ENCODE measurements around the gene PPARA.
"Not testable (repeated sequence)": the region's sequence is repeated elsewhere in the genome, so short reads cannot be mapped to it uniquely, and the experiment has no call there.

PPARA gene

DNA sequence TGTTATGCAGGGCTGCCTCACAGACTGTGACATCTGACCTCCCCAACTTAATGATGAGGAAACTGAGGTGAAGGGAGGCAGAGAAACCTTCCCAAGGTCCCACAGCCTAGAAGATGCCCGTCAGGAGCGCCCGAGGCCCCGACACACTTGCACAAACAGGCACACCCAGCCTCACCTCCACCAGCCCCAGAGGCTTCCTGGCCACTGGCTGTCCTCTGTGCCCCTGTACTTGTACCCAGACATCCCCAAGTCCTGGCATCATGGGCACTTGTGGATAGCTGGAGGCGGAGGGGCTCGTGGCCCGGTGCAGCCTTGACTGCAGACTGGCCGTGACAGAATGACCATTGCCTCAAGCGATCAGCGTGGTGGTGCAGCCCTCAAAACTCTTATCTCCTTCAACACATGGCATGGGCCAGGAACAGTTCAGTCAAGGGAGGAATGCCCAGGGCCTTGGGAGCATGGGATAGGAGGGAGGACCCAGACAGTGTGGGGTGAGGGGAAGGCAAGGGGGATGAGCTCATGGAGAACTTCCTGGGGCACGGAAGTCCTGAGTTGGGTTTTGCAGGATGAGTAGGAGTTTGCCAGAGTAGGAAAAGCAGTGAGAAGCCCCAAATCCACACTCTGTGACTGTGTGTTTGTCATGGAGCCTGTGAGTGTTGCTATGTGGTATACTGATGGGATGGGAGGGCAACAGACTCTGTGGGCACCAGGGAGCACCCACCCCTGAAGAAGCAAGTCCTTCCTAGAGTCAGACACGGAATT, 25.8 kb upstream of the PPARA start:
- in situ Hi-C loops (cut with MboI; ENCODE audit: low sequenced_read_pairs): loop anchor here (10.0 to 25.0 kb wide), 2 partner anchors 190 to 537 kb away; no protein-coding TSS in a partner anchor

DNA sequence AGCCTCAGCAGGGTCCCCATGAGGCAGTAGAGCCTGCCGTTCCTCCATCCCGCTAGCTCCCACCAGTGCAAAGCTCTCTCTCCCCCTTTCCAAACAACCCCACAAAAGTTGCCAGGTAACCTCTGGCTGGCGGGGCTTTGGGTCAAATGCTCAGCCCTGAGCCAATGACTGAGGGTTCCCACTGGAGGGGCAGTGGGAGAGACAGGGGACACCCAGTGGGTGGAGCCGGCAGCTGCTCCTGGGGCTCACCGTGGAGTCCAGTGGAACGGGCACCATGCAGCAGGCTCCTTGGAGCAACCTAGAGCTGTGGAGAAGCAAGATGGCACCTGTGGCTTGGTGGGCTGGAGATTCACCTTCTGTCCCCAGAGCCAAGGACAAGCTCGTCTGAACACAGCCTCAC, 25.0 kb upstream of the PPARA start:
- in situ Hi-C loops (cut with MboI; ENCODE audit: low sequenced_read_pairs): loop anchor here (10.0 kb wide), 1 partner anchor 189 kb away; no protein-coding TSS in a partner anchor

DNA sequence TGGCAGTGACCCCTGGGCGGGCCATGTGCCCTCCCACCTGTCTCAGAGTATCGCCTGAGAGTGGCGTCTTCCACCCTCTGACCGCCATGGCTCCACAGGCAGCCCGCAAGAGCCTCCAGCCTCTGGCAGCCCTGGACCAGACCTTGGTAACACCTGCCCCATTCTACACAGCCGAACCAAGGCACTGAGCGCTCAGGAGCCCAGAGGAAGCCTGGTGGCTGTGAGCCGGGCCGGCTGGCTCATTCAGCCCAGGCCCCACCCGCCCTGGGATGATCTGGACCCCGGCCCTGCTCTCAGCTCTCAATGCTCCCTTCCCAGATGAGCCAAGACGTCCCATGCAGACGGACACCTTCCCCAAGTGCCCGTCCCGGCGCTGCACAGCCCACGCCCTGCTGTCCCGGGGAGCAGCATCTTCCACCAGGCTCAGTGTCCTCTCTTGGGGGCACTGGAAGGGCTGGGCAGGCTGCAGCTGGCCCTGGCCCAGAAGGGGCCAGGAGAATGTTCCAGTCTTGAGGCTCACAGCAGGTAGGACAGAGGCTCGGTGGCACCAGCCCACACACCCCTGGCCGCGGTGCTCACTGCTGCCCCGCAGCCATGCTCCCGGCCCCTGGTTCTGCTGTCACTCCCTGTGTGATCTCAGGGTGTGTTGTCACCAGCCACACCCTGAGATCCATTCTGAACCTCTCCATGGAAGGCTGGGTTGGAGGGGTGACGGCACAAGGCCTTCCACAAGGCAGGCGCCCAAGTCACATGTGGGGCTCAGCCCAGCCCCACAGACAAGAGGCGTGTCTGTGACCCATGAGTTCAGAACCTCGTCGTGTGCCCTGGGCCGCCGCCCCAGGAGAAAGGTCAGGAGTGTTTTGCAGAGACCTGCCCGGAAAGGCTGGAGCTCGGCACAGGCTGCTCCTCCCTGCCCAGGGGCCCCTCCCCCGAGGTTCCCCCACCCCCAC, 24.2 kb upstream of the PPARA start:
- in situ Hi-C loops (cut with MboI; ENCODE audit: low sequenced_read_pairs): loop anchor here (10.0 kb wide), 1 partner anchor 189 kb away; no protein-coding TSS in a partner anchor

DNA sequence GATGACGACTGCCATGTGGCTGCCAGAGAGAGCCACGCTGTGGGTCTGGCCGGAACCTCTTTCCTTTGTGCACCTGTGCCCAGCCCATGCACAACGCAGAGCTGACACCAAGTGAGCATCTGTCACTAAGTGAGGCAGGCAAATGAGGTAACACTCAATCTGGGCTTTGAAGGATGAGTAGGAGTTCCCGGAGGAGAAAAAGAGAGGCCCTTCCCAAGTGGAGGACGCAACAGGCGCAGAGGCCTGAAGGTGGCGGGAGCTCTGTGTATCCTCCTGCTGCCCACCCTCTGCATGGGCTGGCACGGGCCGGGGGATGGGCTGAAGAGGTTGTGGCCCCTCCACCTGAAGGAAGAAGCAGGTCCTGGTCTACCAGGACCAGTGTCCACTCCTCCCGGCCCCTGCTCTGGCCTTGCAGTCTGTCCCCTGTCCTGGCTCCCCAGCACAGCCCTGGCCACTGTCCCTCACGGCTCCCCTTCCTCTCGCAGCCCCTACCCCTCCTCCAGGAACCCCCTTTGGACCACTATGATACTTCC, 23.4 kb upstream of the PPARA start:
- in situ Hi-C loops (cut with MboI; ENCODE audit: low sequenced_read_pairs): loop anchor here (10.0 kb wide), 1 partner anchor 188 kb away; no protein-coding TSS in a partner anchor

DNA sequence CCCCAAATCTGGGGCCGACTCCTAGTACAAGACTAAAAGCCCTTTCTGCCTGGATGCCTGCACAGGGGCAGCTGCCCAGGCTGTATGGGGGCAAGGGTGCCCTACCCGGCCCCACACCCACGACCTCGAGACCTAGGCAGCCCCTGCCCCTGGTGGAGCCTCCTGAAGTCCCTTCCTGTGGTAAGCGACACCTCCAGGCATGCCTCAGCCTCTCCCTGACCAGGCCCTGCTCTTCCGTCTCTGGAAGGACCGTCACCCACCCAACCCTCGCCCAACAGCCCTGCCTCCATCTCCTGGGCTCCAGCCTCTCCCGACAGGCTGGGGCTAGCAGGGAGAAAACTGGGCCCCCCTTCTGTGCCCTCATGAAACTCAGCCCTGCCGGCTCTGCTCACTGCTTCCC, 22.8 kb upstream of the PPARA start:
- in situ Hi-C loops (cut with MboI; ENCODE audit: low sequenced_read_pairs): loop anchor here (10.0 kb wide), 1 partner anchor 187 kb away; no protein-coding TSS in a partner anchor

DNA sequence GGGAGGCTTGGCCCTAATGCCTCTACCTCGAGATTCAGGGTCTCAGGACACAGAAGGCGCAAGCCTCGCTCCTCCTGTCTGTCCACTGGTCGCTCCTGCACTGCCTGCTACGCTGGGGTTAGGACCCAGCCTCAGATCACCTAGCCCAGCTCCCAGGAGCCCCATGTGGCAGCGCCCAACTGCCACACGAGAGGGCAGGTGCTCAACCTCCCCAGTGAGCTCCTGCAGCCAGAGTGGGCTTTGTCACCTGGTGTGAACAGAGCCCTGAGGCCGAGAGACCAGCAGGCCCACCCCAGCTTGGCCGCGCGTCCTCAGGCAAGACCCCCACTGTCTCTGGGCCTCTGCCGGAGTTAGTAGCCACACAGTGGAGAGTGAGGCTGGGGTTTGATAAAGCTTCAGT, 21.7 kb upstream of the PPARA start:
- in situ Hi-C loops (cut with MboI; ENCODE audit: low sequenced_read_pairs): loop anchor here (10.0 kb wide), 1 partner anchor 186 kb away; no protein-coding TSS in a partner anchor

DNA sequence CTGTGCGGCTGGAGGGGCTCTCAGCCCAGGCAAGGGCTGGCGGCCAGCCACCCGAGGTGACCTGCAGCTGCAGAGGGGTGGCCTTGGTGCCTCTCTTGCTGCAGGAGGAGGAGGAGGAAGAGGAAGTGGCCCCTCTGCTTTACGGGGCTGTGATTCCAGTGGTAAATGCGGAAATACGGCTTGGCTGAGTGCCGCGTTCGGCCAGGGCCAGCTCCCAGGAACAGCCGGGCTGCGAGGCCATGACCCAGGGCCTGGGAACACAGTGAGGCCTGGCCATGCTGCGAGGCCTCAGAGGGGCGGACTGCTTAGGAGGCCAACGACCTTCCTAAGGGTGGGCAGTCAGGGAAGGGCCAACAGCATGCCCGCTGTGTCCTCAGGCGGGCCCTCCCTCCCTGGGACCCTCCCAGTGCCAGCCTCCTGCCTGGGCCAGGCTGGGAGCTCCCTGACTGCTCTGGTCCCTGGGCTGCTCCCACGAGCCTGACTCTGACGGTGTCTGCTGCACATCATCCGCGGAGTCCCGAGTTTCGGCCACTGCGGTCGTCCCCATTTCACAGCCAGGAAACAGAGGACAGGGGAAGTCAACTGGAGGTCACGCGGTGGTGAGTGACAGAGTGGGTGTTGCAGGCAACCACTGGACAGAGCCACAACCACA, 20.8 kb upstream of the PPARA start:
- in situ Hi-C loops (cut with MboI; ENCODE audit: low sequenced_read_pairs): loop anchor here (10.0 kb wide), 1 partner anchor 185 kb away; no protein-coding TSS in a partner anchor

DNA sequence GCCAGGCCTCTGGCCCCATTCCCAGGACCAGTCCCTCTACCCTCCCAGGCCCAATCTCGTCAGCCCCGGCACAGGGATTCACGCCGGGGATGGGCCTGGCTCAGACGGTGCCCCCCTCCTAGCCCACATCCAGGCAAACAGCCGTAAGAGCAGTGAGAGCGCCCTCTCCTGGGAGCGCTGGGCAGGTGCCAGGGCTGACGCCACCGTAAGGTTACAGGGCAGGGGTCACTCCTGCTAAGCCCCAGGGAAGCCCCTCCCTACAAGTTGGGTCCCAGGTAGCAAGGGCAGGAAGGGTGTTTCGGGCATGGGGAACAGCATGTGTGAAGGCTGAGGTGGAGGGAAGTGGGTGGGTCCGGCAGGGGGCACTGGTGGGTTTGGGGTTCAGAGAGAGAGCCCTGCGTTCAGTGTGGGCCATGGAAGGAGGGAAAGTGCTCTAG, 19.2 kb upstream of the PPARA start:
- in situ Hi-C loops (cut with MboI; ENCODE audit: low sequenced_read_pairs): no loop called here

GRCh38 chr22:46132193-46132829, 18.0 kb upstream of the PPARA start:
- in situ Hi-C loops (cut with MboI; ENCODE audit: low sequenced_read_pairs): not testable (repeated sequence)

- in situ Hi-C loops (cut with MboI; ENCODE audit: low sequenced_read_pairs): no loop called here
Observed at GRCh38 chr22:46132830-46133587, 17.3 kb upstream of the PPARA start.

- in situ Hi-C loops (cut with MboI; ENCODE audit: low sequenced_read_pairs): no loop called here
Observed at GRCh38 chr22:46133588-46133855, 16.8 kb upstream of the PPARA start.

GRCh38 chr22:46134111-46134705, 16.1 kb upstream of the PPARA start:
- in situ Hi-C loops (cut with MboI; ENCODE audit: low sequenced_read_pairs): no loop called here

DNA sequence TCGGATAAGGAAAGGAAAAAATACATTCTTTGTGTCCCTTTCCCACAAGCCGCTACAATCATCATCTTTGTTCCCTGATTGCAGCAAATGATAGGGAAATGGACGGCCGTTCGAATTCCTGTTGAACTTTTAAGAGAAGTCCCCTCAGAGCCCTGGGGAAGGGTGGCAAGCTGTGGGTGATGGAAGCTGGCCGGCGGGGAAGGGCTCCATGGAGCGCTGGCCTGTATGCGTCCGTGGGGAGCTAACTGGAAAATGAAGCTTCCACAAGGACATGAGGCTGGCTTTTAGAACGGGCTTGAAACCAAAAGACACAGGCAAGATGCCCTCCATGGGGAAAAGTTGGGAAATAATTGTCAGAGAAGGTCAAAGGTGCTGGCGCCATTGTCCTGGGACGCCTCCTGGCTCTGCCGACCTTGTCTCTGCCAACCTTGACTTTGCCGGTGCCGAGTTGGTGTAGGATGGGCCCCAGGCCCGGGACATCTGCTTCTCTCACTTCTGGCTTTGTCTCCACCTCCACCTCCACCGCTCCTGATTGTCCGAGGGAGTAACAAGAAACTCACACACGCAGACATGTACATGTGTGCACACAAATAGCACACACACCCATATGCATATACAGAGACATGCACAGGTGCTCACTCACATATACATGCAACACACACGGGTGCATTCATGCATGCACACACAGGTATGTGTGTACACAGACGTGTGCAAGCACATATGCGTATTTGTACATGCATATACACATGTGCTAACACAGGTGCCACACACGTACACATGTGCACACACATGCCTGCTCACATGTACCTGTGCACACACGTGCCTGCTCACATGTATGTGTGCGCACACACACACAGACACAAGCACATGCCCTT, 14.5 kb upstream of the PPARA start:
- in situ Hi-C loops (cut with MboI; ENCODE audit: low sequenced_read_pairs): no loop called here

DNA sequence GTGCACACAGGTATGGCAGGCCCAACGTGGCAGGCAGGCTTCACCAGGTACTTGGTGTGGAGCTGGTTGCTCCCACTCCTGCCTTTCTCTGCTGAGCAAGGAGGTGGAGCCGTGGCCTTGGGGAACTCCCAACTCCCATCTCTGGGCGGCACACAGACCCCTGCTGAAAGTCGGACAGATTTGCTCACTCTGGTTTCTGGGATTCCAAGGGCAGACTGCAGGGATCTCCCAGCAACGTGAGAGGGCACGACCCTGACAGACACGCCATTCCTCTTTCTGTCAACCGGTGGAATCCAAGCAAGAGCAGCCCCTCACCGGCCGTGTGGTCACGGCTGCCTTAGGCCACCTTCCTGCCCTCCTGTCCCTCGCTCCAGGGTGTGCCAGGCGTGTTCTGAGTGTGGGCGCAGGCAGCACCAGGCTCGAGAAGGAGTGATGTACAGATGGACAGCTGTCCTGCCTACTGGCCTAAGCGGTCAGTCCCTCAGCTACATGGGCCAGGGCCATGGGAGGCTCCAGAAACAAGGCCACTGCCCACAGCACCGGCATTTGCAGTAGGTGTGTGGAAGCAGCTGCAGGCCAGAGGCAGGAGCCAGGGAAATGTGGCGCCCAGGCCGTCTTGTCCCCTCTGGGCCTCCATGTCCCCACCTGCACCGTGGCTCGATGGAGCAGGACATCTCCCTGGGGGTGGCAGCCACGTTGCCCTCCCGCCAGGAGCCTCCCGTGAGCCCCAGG, 13.7 kb upstream of the PPARA start:
- in situ Hi-C loops (cut with MboI; ENCODE audit: low sequenced_read_pairs): no loop called here

GRCh38 chr22:46137218-46137766, 13.0 kb upstream of the PPARA start:
- in situ Hi-C loops (cut with MboI; ENCODE audit: low sequenced_read_pairs): no loop called here

GRCh38 chr22:46138058-46138797, 12.1 kb upstream of the PPARA start:
- in situ Hi-C loops (cut with MboI; ENCODE audit: low sequenced_read_pairs): no loop called here

DNA sequence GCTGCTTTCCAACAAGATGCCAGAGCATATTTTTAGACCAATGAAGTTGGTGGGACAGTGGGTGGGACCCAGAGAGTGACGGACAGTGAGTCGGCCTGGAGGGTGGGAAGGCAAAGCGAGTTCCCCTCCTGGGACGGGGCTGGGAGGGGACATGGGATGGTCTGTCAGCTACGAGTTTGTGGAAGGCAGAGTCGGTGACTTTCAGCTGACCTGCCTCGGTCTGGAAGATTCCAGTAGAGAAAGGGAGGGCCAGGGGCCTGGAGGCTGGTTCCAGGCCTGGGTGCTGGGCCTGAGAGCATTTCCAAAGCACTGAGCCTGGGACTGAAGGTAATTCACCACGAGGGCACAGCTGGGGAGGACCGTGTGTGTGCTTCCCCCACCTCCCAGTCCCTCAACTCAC, 10.9 kb upstream of the PPARA start:
- in situ Hi-C loops (cut with MboI; ENCODE audit: low sequenced_read_pairs): not testable (repeated sequence)

Measured in HL-60/S4 treated with phorbol 12-myristate 13-acetate at 8.2 ng/mL for 4 days and 3 days (cell line).